Vagina (tissue), 2 donors: ENCODE data around the gene RYR1.

ENCODE experiments used
- CTCF ChIP-seq, 3 experiments: fragments of 450-650 bp in 2 of 3; fragments of 200-600 bp in 1 of 3; sonication (generic) in 1 of 3; IDR thresholded peaks; one replicate each; pipeline ENCODE4 v1.5.1; 2017 to 2019; ENCODE audit warnings: antibody characterized with exemption in 3 of 3, mild to moderate bottlenecking in 2 of 3, moderate library complexity in 2 of 3
- POLR2A ChIP-seq, 2 donors: fragments of 450-650 bp; IDR thresholded peaks; one replicate each; pipeline ENCODE4 v1.6.1; 2017; ENCODE audit warnings: antibody characterized with exemption in 2 of 2, mild to moderate bottlenecking in 2 of 2, moderate library complexity in 2 of 2

- no peak for TF ChIP-seq CTCF (IDR thresholded peaks at IDR 0.05)
- TF ChIP-seq POLR2A (IDR thresholded peaks at IDR 0.05), result no peak
Observed at GRCh38 chr19:38445362-38445761, 11.9 kb downstream of the RYR1 start.
